ENCODE data around the gene IFI27.

Gene IFI27

GRCh38 chr14:94102768-94103482 is 7.6 kb upstream of the IFI27 start:
- no peak for DNase-seq (ENCODE audit: low read depth in 1 of 2, low spot score in 1 of 2)

- DNase-seq (ENCODE audit: low read depth in 1 of 2, low spot score in 1 of 2), result no peak
Measured at GRCh38 chr14:94103554-94104150, 6.9 kb upstream of the IFI27 start.

GRCh38 chr14:94104731-94105130 is 5.8 kb upstream of the IFI27 start:
- DNase-seq (ENCODE audit: low read depth in 1 of 2, low spot score in 1 of 2), result no peak

- DNase-seq (ENCODE audit: low read depth in 1 of 2, low spot score in 1 of 2), result no peak
Measured at GRCh38 chr14:94109915-94110250, 653 bp upstream of the IFI27 start.

GRCh38 chr14:94111276-94112095 is 950 bp downstream of the IFI27 start:
- DNase-seq (ENCODE audit: low read depth in 1 of 2, low spot score in 1 of 2), result no peak

- DNase-seq (ENCODE audit: low read depth in 1 of 2, low spot score in 1 of 2), result no peak
Measured at GRCh38 chr14:94112513-94113063, 2.1 kb downstream of the IFI27 start.

- no peak for DNase-seq (ENCODE audit: low read depth in 1 of 2, low spot score in 1 of 2)
Measured at GRCh38 chr14:94113073-94113472, 2.5 kb downstream of the IFI27 start.

GRCh38 chr14:94113490-94113889 is 3.0 kb downstream of the IFI27 start:
- no peak for DNase-seq (ENCODE audit: low read depth in 1 of 2, low spot score in 1 of 2)

GRCh38 chr14:94113908-94114588 is 3.5 kb downstream of the IFI27 start:
- no peak for DNase-seq (ENCODE audit: low read depth in 1 of 2, low spot score in 1 of 2)

- DNase-seq (ENCODE audit: low read depth in 1 of 2, low spot score in 1 of 2), result no peak
Measured at GRCh38 chr14:94114589-94115057, 4.1 kb downstream of the IFI27 start.

- DNase-seq (ENCODE audit: low read depth in 1 of 2, low spot score in 1 of 2), result no peak
Measured at GRCh38 chr14:94115058-94115591, 4.6 kb downstream of the IFI27 start.

GRCh38 chr14:94115631-94116030 is 5.1 kb downstream of the IFI27 start:
- no peak for DNase-seq (ENCODE audit: low read depth in 1 of 2, low spot score in 1 of 2)

- no peak for DNase-seq (ENCODE audit: low read depth in 1 of 2, low spot score in 1 of 2)
Measured at GRCh38 chr14:94116701-94117100, 6.2 kb downstream of the IFI27 start.

GRCh38 chr14:94117856-94118255 is 7.3 kb downstream of the IFI27 start:
- no peak for DNase-seq (ENCODE audit: low read depth in 1 of 2, low spot score in 1 of 2)

GRCh38 chr14:94119071-94119470 is 8.5 kb downstream of the IFI27 start:
- DNase-seq (ENCODE audit: low read depth in 1 of 2, low spot score in 1 of 2), result no peak

GRCh38 chr14:94120667-94121340 is 10.3 kb downstream of the IFI27 start:
- no peak for DNase-seq (ENCODE audit: low read depth in 1 of 2, low spot score in 1 of 2)

GRCh38 chr14:94121485-94121884 is 10.9 kb downstream of the IFI27 start:
- no peak for DNase-seq (ENCODE audit: low read depth in 1 of 2, low spot score in 1 of 2)

GRCh38 chr14:94122438-94122837 is 11.9 kb downstream of the IFI27 start:
- DNase-seq (ENCODE audit: low read depth in 1 of 2, low spot score in 1 of 2), result no peak

- DNase-seq (ENCODE audit: low read depth in 1 of 2, low spot score in 1 of 2), result no peak
Measured at GRCh38 chr14:94123296-94123695, 12.8 kb downstream of the IFI27 start.

- DNase-seq (ENCODE audit: low read depth in 1 of 2, low spot score in 1 of 2), result no peak
Measured at GRCh38 chr14:94123868-94124267, 13.3 kb downstream of the IFI27 start.
